NCI-H2081 treated with DMSO at 0.1 percent for 48 hours (cell line): Measurements from ENCODE around the gene LTB.
A peak's percentile ranks its signal among the peaks of the same experiment; 100 is the strongest.

Experiments
- DNase-seq: peaks from one replicate; lab custom pipeline; 2025; lab: John Stamatoyannopoulos, UW

The LTB gene, protein sequence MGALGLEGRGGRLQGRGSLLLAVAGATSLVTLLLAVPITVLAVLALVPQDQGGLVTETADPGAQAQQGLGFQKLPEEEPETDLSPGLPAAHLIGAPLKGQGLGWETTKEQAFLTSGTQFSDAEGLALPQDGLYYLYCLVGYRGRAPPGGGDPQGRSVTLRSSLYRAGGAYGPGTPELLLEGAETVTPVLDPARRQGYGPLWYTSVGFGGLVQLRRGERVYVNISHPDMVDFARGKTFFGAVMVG

DNA sequence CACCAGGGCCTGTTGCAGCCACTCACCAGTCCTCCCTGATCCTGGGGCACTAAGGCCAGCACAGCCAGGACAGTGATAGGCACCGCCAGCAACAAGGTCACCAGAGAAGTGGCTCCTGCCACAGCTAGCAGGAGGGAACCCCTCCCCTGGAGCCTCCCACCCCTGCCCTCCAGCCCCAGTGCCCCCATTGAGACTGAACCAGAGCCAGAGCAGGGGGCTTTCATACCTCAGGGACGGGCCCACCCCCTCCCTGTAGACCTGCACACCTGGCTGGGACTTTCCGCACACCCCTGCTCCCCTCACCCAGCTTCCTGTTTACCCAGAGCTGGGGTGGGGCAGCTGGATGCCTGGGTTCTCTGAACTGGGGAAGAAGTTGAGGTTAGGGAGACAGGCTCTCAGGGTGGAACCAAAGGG lies at the start of gene LTB:
LTB (minus strand) TSS at position 195 of the 414 bp plus-strand sequence; CDS start at position 188, 7 bp downstream.
- no peak for DNase-seq

DNA sequence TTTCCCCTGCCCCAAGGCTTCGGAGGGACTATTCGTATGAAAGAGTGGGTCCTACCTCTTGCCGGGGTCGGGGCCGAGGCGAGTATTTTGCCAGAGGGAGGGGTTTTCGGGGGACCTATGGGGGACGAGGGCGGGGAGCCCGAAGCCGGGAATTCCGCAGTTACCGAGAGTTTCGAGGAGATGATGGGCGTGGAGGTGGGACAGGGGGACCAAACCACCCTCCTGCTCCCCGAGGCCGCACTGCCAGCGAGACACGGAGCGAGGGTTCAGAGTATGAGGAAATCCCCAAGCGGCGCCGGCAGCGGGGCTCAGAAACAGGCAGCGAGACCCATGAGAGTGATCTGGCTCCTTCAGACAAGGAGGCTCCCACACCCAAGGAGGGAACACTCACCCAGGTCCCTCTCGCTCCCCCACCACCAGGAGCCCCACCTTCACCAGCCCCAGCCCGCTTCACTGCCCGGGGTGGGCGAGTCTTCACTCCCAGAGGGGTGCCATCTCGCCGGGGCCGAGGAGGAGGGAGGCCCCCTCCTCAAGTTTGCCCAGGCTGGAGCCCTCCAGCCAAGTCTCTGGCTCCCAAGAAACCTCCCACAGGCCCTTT lies 49.6 kb upstream of the LTB start:
- no peak for DNase-seq

DNA sequence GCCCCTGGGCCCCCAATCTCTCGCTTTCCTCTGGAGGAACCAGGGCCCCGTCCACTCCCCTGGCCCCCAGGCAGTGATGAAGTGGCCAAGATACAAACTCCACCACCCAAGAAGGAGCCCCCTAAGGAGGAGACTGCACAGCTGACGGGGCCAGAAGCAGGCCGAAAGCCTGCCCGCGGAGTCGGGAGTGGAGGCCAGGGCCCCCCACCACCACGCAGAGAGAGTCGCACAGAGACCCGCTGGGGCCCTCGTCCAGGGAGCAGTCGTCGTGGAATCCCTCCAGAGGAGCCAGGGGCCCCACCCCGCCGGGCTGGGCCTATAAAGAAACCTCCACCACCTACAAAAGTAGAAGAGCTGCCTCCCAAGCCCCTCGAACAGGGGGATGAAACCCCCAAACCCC lies 49.0 kb upstream of the LTB start:
- DNase-seq: no peak

DNA sequence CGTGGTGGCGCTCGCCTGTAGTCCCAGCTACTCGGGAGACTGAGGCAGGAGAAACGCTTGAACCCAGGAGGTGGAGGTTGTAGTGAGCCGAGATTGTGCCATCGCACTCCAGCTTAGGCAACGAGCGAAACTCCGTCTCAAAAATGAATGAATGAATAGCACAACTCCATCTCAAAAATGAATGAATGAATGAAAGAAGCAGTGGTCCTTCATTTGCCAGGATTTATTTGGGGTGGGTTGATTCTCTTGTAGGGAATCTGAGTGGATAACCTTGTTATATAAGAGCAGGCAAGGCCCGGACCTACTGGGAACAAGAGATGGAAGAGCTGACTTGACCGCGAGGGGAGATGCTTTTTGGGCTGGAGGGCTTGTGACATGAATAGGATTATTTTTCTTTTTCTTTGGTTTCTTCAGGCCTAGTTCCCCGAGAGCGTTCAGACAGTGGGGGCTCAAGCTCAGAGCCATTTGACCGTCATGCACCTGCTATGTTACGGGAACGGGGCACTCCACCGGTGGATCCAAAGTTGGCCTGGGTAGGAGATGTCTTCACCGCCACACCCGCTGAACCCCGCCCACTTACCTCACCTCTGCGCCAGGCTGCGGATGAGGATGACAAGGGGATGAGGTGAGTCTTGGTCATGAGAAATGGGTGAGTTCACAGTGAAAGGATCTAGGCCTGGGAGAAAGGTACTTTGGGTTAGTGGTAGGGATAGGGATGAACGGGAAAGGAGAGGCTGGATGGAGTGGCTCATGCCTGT lies 48.1 kb upstream of the LTB start:
- no peak for DNase-seq

DNA sequence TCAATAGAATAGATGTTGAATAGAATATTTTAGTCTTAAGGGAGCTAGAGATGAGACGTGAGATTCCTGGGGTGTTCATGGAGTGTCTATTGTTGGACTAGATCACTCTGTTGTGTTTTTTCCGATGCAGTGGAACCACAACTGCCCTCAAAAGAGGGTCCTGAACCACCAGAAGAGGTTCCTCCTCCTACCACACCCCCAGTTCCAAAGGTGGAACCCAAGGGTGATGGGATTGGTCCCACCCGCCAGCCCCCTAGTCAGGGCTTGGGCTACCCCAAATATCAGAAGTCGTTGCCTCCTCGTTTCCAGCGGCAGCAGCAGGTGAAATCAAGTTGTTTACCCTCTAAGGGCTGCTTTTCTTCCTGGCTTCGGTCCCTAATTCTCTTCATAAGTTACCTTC lies 46.8 kb upstream of the LTB start:
- no peak for DNase-seq

DNA sequence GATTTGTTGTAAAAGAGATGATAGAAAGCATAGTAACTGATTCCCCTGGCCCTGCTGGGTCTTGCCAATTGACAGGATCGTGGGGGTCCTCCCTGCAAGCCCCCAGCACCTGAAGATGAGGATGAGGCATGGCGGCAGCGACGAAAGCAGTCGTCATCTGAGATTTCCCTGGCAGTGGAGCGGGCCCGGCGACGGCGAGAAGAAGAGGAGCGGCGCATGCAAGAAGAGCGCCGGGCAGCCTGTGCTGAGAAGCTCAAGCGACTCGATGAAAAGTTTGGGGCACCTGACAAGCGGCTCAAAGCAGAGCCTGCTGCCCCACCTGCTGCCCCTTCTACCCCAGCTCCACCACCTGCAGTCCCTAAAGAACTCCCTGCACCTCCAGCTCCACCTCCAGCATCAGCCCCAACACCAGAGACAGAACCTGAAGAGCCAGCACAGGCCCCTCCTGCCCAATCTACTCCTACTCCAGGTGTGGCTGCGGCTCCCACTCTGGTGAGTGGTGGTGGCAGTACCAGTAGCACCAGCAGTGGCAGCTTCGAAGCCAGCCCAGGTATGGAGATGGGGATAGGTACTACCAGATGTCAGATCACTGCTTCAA lies 45.6 kb upstream of the LTB start:
- DNase-seq: no peak

DNA sequence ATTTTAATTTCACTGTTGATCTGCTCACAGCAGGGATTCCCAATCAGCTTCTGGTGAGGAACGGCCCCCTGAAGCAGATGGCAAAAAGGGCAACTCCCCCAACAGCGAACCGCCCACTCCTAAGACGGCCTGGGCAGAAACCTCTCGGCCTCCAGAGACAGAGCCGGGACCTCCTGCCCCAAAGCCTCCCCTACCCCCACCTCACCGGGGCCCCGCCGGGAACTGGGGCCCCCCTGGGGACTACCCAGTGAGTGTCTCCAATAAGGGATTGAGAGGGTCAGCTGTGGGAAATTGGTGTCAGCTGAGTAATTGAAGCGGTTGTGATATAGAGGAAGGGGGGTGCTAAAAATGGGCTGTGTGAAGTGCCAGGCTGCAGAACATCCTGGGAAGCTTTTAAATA lies 44.7 kb upstream of the LTB start:
- DNase-seq: no peak

DNA sequence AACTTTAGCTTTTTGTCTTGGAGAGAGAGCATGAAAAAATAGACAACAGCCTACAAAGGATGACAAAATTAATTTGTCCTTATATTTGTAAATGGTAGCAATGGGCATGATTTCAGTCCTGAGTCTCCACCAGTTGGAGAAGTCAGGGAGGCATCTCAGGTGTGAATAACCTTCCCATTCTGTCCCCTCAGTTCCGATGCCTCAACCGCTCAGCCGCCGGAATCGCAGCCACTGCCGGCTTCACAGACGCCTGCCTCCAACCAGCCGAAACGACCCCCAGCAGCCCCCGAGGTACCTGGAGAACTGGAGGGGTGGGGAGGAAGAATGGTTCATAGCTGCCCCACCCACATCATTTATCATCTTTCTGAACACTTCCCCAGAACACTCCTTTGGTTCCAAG lies 41.8 kb upstream of the LTB start:
- DNase-seq: no peak

DNA sequence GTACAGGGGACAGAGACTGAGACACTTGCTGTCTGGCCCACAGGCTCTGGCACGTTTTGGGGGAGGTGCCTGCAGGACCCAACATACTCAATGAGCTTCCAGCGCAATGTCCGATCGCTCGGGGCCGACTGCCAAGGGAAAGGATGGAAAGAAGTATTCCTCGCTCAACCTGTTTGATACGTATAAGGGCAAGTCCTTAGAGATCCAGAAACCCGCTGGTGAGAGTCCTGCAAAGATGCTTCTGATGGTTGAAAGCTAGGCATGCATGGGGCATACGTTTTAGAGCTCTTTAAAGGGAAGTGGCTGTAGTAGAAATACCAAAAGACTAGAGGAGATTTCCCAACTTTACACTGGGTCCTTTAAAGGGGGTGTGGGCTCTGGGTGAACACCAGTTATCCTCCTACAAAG lies 40.5 kb upstream of the LTB start:
- no peak for DNase-seq

DNA sequence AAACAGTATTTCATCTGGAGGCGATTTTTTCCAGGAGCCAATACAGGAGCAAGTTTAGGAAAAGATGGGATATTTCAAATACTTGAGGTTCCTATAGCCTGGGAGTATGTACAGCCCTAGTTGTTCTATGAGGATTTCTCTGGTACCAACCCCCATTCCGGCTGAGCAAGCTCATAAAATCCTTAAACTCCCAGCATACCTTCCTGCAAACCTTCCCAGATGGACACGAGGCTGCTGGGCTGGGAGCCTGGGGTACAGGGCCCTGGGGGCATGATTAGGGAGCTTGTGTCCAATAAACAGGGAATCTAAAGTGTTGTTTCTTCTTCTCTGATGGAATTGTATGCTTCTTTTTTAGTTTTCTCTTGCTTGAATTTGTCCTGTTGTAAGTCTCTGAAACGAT lies 39.8 kb upstream of the LTB start:
- no peak for DNase-seq

DNA sequence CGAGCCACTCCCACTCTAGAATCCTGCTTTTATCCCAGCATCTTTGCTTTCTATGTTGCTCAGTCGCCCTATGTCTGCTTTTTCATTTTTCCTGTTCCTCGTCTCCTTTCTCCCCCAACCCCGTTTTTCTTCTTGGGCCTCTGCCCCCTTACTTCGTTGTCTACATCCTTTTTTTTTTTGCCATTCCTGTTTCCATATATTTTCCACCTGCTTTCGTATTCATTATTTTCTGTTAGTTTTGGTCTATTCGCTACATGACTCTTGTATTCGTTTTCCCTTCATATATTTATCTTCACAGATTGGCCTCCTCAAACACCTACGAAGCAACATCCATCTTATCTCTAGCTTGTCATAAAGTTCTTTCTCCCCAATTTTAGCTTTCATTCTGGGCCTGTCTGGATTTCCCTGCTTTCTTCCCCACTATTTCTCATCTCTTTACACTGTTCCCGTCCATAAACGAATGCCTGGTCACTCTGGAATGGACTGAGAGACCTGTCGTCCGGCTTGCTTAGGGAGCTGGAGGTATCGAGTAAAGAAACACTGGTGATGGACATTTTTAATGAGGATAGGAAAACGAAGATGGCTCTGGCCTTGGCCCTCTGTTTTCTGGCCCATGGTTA lies 39.2 kb upstream of the LTB start:
- no peak for DNase-seq

DNA sequence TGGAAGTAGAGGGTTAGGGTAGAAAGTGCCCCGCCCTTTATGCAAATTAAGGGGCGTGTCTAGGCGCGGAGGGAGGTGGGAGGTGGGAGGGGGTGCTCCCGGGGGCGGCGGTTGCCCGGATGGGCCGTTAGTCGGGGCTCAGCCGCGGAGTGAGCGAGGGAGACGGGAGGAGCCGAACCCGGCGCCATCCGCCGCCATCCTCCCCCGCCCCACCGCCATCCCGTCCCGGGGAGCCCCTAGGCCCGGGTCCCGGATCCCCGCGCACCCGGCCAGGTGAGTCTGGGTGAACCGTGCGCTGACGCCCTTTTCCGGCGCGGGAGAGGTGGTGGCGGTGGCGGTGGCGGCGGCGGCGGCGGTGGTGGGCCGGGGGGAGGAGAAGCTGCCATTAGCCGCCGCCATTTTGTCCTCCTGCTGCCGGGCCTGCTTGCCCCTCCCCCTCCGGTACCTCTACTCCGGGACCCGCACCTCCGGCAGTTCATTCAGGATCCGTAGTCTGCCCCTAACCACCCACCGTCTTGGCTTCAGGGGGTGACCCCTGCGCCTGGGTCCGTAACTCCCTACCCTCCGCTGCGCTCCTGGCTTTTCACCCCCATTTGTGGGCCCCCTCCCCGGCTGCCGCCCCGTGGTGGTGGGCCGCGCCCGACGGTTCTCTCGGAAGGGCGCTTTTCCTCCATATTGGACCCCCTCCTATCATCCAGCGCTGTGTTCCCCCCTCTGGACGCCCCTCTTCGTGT lies 38.5 kb upstream of the LTB start, which contains the start of gene PRRC2A:
PRRC2A (plus strand) TSS at position 130 of the 734 bp plus-strand sequence. CDS start 2,075 bp downstream, outside the sequence.
- no peak for DNase-seq

DNA sequence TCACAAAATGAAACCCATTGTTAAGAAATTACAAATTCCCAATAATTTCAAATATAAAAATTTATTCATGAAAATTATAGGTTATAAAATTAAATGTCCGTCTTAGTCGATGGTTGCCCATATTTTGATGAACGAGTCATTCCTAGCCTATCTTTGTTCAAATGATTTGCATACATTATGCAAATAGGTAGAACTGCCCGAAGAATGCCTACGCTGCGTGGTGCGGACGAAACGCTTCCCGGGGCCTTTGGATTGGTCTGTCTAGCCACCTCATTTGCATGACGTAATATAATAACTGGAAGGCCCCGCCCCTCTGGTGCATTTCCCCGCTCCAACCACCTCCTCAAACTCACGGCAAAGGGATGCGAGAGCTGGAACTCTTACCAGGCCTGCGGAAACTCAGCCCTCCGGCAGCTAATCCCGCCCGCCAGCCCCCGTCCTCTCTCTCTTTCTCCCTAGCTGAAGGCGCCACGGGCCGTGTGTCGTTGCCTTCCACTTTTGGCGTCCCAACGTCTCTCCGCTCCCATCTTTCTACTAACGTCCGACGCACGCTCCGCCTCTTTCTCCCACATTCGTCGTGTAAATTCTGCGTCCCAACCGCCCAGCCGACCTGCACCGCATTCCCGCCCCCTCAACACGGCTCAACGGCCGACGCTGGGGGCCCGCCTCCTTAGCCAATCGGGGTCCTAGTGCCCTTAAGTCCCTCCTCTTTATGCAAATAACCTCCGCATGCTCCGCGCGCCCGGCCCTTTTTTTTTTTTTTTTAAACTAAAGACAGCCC lies 37.8 kb upstream of the LTB start:
- DNase-seq: peak; percentile 92

DNA sequence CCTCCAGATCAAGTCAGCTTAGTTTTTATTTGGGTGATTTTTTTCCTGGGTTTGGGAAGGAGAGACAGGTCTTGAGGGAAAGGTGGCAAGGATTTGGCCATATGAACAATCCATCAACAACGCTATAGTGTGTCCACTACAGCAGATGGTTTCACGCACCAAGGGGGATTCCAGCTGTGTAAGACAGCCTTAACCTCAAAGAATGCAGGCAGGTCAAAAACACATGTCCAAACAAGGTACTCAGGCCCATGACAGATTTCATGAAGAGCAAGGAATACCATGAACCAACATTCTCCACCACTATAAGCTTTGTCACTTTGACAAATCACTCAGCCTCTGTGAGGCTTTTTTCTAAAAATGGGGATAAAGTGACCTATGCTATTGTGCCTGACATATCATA lies 34.8 kb upstream of the LTB start:
- DNase-seq: no peak

DNA sequence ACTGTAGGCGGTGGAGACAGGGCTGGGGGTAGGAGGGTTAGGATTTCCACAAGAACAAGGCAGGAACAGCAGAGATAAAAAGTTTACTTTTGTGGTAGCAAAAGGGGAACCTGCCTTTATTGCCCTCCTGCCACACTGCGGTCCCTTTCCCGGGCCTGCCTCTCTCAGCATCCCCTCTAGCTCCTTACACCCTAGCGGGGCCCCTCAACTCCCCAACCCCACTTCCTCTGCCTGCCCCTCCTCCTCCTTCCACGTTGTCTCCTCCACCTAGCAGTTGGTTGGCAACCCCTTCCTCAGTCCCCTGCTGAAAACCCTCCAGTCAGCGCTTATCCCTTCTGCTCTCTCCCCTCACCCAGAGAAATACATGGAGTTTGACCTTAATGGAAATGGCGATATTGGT lies 33.5 kb upstream of the LTB start:
- DNase-seq: no peak

DNA sequence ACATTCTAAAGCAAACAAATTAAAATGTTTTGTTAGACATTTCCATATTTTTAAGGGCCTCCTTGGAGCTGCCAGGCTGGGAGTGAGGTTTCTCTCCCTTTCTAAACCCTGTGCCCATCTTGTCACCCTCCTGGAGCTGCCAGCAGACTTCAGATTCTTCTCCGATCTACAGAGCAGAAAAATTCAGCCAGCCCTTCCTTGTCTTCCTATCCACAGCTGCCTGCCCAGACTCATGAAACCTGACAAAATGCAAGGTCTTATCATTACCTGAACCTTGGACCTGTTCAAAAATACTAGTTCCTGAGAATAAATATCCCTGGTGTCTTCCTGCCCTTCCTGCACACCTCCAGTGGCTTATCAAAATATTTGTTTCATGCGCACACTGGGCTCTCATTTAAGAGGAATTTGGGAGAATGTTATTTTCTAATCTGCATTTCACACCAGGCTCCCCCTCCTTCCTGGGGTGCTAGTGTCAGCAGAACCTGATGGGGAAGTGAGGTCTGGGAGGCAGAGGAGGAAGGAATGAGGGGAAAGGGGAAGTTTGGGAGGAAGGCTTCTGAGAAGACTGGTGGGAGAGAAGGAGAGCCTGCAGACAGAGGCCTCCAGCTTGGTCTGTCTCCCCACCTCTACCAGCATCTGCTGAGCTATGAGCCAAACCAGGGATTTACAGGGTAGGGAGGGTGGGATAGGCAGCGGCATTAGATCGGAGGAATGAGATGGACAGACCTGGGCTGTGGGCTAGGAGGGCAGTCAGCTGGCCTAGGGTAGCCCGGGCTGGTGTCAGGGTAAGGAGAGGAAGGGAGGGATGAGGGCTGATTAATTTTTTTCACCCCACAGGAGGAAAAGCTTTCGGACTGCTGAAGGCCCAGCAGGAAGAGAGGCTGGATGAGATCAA lies 32.7 kb upstream of the LTB start, which contains the start of gene AIF1:
AIF1 (plus strand) TSS at position 551 of the 895 bp plus-strand sequence; CDS start at position 647, 96 bp downstream.
- no peak for DNase-seq

DNA sequence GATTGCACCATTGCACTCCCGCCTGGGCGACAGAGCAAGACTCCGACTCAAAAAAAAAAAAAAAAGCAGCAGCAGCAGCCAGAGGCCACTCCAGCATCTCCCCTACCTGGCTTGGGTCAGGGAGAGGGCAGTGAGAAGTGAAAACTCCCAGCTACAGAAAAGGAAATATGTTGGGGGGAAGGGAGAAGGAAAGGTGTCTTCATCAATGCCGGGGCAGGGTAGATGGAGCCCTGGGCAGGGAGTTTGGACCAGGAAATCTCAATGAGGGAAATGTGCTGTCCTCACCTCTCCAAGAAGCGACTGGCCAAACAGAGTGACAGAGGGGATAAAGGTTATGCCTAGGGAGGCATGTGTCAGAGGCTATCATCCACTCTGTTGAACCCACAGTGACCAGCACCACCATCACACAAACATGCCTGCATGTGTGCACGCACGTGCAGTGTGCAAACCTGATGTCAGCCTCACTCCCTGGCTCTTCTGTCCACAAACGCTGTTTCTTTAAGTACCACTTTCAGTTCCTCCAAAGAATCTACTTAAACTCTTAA lies 31.9 kb upstream of the LTB start:
- DNase-seq: no peak

DNA sequence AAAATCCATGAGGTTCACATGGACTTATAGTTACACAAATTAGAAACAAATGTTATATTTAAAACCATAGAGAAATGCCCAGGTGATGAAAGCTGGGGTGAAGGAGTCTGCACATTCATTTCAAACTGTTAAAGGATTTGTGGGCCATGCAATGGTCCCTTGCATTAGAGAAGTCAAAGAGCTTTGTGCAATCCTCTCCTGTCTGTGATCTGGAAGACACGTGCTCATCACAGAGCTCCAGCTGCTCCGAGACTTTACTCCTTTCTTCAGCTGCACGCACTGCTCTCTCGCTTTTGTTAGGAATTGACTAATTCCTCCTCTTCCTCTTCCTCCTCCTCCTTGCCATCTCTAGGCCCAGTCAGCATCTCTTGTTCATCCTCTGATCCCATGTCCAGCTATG lies 28.7 kb upstream of the LTB start:
- DNase-seq: no peak
